Hepatocyte (in vitro differentiated cells): ENCODE data around the gene AKNAD1. TPM values are rescaled to one million over a fixed set of nuclear protein-coding genes. Genes with fewer than 3 reads are reported as not detected.

ENCODE experiments used
- DNase-seq: peaks from one replicate; pipeline ENCODE4 v3.0.0-alpha.2; 2016; ENCODE audit warnings: low spot score
- H2AFZ ChIP-seq: fragments of 200-600 bp; sonication (generic); 2 replicates; pipeline ENCODE4 v1.6.0; 2016; ENCODE audit warnings: antibody characterized with exemption, mild to moderate bottlenecking
- H3K27ac ChIP-seq: fragments of 200-600 bp; sonication (generic); 2 replicates; pipeline ENCODE4 v1.5.1; 2016; ENCODE audit warnings: mild to moderate bottlenecking
- H3K27me3 ChIP-seq: fragments of 200-600 bp; sonication (generic); 2 replicates; pipeline ENCODE4 v1.6.1; 2016
- H3K36me3 ChIP-seq: fragments of 200-600 bp; sonication (generic); replicated peaks from 2 replicates; pipeline ENCODE4 v1.5.1; 2016; ENCODE audit warnings: low read depth; ENCODE audit not compliant: insufficient read depth
- H3K4me1 ChIP-seq: fragments of 200-600 bp; sonication (generic); 2 replicates; pipeline ENCODE4 v1.5.1; 2016; ENCODE audit warnings: mild to moderate bottlenecking, moderate library complexity; ENCODE audit not compliant: insufficient read depth
- H3K4me2 ChIP-seq: fragments of 200-600 bp; sonication (generic); 2 replicates; pipeline ENCODE4 v1.6.0; 2016
- H3K4me3 ChIP-seq: fragments of 200-600 bp; sonication (generic); 2 replicates; pipeline ENCODE4 v1.5.1; 2016; ENCODE audit warnings: mild to moderate bottlenecking
- H3K79me2 ChIP-seq: fragments of 200-600 bp; sonication (generic); 2 replicates; pipeline ENCODE4 v1.6.0; 2017; ENCODE audit warnings: mild to moderate bottlenecking
- H3K9me2 ChIP-seq: fragments of 200-600 bp; sonication (generic); replicated peaks from 2 replicates; pipeline ENCODE4 v1.6.0; 2017; ENCODE audit warnings: mild to moderate bottlenecking; ENCODE audit not compliant: insufficient read depth
- H3K9me3 ChIP-seq: fragments of 200-600 bp; sonication (generic); 2 replicates; pipeline ENCODE4 v1.5.1; 2016; ENCODE audit warnings: low read depth, mild to moderate bottlenecking
- H4K20me1 ChIP-seq: fragments of 200-600 bp; sonication (generic); 2 replicates; pipeline ENCODE4 v1.6.0; 2016; ENCODE audit warnings: mild to moderate bottlenecking; ENCODE audit not compliant: insufficient read depth, poor library complexity, severe bottlenecking
- CTCF ChIP-seq: fragments of 200-600 bp; sonication (generic); IDR thresholded peaks from 2 replicates; pipeline ENCODE4 v1.5.1; 2016; ENCODE audit warnings: antibody characterized with exemption, mild to moderate bottlenecking; ENCODE audit not compliant: poor library complexity
- EZH2 ChIP-seq: fragments of 200-600 bp; sonication (generic); IDR thresholded peaks from 2 replicates; pipeline ENCODE4 v1.6.1; 2016; ENCODE audit warnings: antibody characterized with exemption, mild to moderate bottlenecking, borderline replicate concordance
- EZH2phosphoT487 ChIP-seq: fragments of 200-600 bp; sonication (generic); IDR thresholded peaks from one replicate; pipeline ENCODE4 v1.6.1; 2018; ENCODE audit warnings: antibody characterized with exemption, mild to moderate bottlenecking, low read depth, moderate library complexity; ENCODE audit not compliant: unreplicated experiment, severe bottlenecking
- WGBS: methylation state at CpG from one replicate; pipeline ENCODE4 v1.1.6; 2016; ENCODE audit warnings: low lambda C conversion rate; ENCODE audit errors: missing lambda C conversion rate; 5-methylcytosine and 5-hydroxymethylcytosine counted together
- polyA plus RNA-seq: library from polyadenylated mRNA; unstranded; fragments of >200 nt; fragmentation: Nextera tagmentation; extraction: Ambion mirVana; gene quantifications from 2 replicates; pipeline ENCODE4 v1.2.1, GENCODE V29; 2016
- total RNA-seq: library from RNA; depleted of rRNA; stranded (reverse); fragments of >200 nt; gene quantifications from 2 replicates; pipeline ENCODE4 v1.2.3, GENCODE V29; 2014

AKNAD1 gene
- total and polyA plus RNA-seq, 2 experiments from 2014 or later: 0.80 TPM; not detected in 1

GRCh38 chr1:108845991-108846390, 10.9 kb downstream of the AKNAD1 start:
- Histone ChIP-seq H3K4me1 (no peaks in the 10 kb centered on the region), H3K27me3 (no peaks in the 10 kb centered on the region), H3K9me3 (no peaks in the 10 kb centered on the region), H3K27ac (no peak overlapping the region), H3K4me2 (no peak overlapping the region), H3K4me3 (no peak overlapping the region), H2AFZ (no peak overlapping the region), H3K36me3 (no peaks in the 10 kb centered on the region), H3K79me2 (no peaks in the 10 kb centered on the region), H3K9me2 (no peaks in the 10 kb centered on the region), H4K20me1 (no peaks in the 10 kb centered on the region)
- no peak for DNase-seq
- WGBS: 47% methylated on average over 6 of the region's 6 CpGs
- TF ChIP-seq EZH2 (no peak), CTCF (no peak), EZH2phosphoT487 (no peak)

GRCh38 chr1:108845446-108845845, 11.4 kb downstream of the AKNAD1 start:
- Histone ChIP-seq H3K4me2 (no peak overlapping the region), H3K79me2 (no peaks in the 10 kb centered on the region), H3K4me3 (no peak overlapping the region), H3K36me3 (no peaks in the 10 kb centered on the region), H3K27ac (no peak overlapping the region), H3K27me3 (no peaks in the 10 kb centered on the region), H2AFZ (no peak overlapping the region), H4K20me1 (no peaks in the 10 kb centered on the region), H3K9me2 (no peaks in the 10 kb centered on the region), H3K4me1 (no peaks in the 10 kb centered on the region), H3K9me3 (no peaks in the 10 kb centered on the region)
- TF ChIP-seq EZH2 (no peak), CTCF (no peak), EZH2phosphoT487 (no peak)
- no peak for DNase-seq
- 66% methylated on average over 4 of the region's 4 CpGs for WGBS

- H3K27ac ChIP-seq: no peak overlapping the region
- WGBS: 78% methylated on average over 3 of the region's 3 CpGs
- no peak for DNase-seq
Measured at GRCh38 chr1:108843390-108844137, 13.3 kb downstream of the AKNAD1 start.

More at GRCh38 chr1:108843390-108844137, 13.3 kb downstream of the AKNAD1 start:
- no peaks in the 10 kb centered on the region for H3K4me1 ChIP-seq
- H3K9me3 ChIP-seq: no peaks in the 10 kb centered on the region
- H3K4me2 ChIP-seq: no peak overlapping the region
- no peaks in the 10 kb centered on the region for H3K9me2 ChIP-seq
- H4K20me1 ChIP-seq: no peaks in the 10 kb centered on the region
- H3K79me2 ChIP-seq: no peaks in the 10 kb centered on the region
- H3K4me3 ChIP-seq: no peak overlapping the region
- H2AFZ ChIP-seq: no peak overlapping the region
- no peaks in the 10 kb centered on the region for H3K27me3 ChIP-seq
- TF ChIP-seq CTCF (no peak), EZH2 (no peak), EZH2phosphoT487 (no peak)
- H3K36me3 ChIP-seq: no peaks in the 10 kb centered on the region
